Activated T-helper 1 cell treated with anti-CD3 and anti-CD28 coated beads, Interleukin-12 subunit alpha, Interleukin-12 subunit beta, Interleukin-2, Interleukin-4 antibody, amounts not matched to agents 30 ng/mL and 10 ng/mL and 1 ng/mL, durations not matched to agents 14 hours and 24 hours and 36 hours (primary cell): ENCODE results near the gene FARP1. TPM values are rescaled to one million over a fixed set of nuclear protein-coding genes. Genes with fewer than 3 reads are reported as not detected.

Experiments
- DNase-seq: peaks from one replicate; pipeline ENCODE4 v3.0.0; 2021; ENCODE audit warnings: low spot score
- H3K27ac Mint-ChIP-seq: one replicate; pipeline ENCODE4 v1.8.0; 2021; ENCODE audit warnings: mild to moderate bottlenecking, mixed read lengths
- H3K27me3 Mint-ChIP-seq: one replicate; pipeline ENCODE4 v1.8.0; 2022; ENCODE audit warnings: mild to moderate bottlenecking, moderate library complexity, mixed read lengths; ENCODE audit not compliant: insufficient read depth
- H3K36me3 Mint-ChIP-seq: one replicate; pipeline ENCODE4 v1.8.0; 2021; ENCODE audit warnings: low read depth, mixed read lengths
- H3K4me1 Mint-ChIP-seq: one replicate; pipeline ENCODE4 v1.8.0; 2021; ENCODE audit warnings: low read depth, mixed read lengths
- H3K4me3 Mint-ChIP-seq: one replicate; pipeline ENCODE4 v1.8.0; 2021; ENCODE audit warnings: mild to moderate bottlenecking, moderate library complexity, mixed read lengths
- H3K9me3 Mint-ChIP-seq: one replicate; pipeline ENCODE4 v1.8.0; 2021; ENCODE audit warnings: mixed read lengths
- intact Hi-C: fragments of 100-400 bp; cut with micrococcal nuclease; formaldehyde crosslinking; loops from one replicate; pipeline ENCODE4 v1.15.1; 2024
- total RNA-seq: library from RNA; stranded (reverse); gene quantifications from 2 replicates; pipeline ENCODE4 v1.2.3, GENCODE V29; 2022

FARP1 gene
- total RNA-seq, 1 donor from 2014 or later = 0.34 TPM

DNA sequence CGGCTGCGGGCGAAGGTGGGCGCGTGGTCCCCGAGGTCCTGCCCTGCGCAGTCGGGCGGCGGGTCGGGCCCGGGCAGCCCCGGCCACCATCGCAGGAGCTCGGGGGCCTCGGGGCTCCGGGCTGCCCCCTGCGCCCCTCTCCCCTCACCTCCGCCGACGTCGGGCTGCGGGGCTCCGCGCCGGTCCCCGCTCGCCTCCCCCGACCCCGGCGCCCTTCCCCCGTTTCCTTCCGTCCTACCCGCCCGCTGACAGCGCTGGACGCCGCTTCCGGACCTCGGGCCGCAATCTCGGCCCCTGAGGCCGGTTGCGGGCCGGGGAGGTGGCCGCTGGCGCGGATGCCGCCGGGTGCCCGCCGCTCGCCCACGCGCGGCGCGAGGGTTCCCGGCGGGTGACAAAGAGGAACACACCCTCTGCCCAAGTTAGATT is 720 bp downstream of the FARP1 start:
- intact Hi-C loops = no loop called here
- Mint-ChIP-seq H3K4me1 (no peaks in the 10 kb centered on the region), H3K27me3 (peaks cover 63% of the 10 kb centered on the region), H3K27ac (no peak overlapping the region), H3K4me3 (peak overlapping the region; percentile 73), H3K9me3 (no peaks in the 10 kb centered on the region), H3K36me3 (no peaks in the 10 kb centered on the region)
- no peak for DNase-seq

DNA sequence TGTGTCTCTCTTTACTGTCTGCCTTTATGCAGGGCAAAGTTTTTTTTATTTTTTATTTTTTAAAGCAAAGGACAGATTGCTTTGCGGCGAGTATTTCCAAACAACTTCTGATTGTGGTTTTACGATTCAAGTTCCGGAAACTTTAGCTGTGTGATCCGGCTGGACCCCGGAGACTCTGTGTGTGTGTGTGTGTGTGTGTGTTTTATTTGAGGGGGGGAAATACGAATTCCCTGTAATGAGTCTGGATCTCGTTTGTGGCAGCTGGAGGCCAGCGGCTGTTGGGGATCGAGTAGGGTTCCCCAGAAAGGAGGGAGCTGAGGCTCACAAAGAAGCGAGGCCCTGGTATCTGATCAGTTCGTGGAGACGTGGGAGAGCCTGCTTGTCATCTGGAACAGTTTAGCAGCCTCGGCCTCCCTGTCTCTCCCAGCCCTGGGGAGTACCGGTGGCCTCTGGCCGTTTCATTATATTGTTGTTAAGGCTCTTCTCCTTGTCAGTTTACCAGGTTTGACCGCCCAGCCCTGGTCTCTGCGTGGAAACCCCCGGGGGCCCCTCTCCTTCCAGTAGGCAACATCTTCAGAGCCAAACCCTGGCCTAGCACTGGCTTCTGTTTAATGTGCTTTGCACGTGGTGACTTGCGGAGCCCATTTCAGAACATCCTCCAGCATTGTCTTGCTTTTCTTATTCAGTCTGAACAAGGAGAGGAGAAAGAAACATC is 1.3 kb downstream of the FARP1 start:
- H3K27me3 Mint-ChIP-seq = peaks cover 65% of the 10 kb centered on the region
- no peak for DNase-seq
- intact Hi-C loops = no loop called here
- no peaks in the 10 kb centered on the region for H3K36me3 Mint-ChIP-seq
- no peaks in the 10 kb centered on the region for H3K4me1 Mint-ChIP-seq
- no peak overlapping the region for H3K27ac Mint-ChIP-seq
- peak overlapping the region; percentile 73 for H3K4me3 Mint-ChIP-seq
- no peaks in the 10 kb centered on the region for H3K9me3 Mint-ChIP-seq

DNA sequence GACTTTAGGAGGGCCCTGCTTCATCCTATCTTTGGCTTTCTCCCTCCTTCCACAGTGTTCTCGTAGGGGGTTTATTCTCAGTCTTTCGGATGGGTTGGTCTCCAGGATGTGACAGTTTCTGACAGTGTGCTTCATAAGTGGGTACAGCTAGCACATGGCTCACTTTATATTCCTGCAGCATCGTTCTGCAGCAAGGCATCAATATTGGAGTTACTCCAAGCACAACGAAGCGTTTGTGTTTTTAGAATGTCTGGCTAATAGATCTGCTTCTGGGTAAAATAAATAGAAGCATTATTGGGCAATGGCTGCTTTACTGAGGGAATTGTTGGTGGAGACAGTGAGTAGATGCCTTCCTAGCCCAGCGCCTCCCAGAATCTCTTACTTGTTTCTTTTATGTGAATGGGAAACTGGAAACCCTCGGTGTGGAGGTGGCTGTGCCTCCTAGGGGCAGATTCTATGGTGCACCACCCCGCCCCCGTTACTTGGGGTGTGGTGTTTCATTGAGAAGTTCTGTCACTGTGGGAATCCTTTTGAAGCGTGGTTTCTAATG is 2.0 kb downstream of the FARP1 start:
- Mint-ChIP-seq H3K4me3 (peak overlapping the region; percentile 73), H3K27me3 (peaks cover 66% of the 10 kb centered on the region)

DNA sequence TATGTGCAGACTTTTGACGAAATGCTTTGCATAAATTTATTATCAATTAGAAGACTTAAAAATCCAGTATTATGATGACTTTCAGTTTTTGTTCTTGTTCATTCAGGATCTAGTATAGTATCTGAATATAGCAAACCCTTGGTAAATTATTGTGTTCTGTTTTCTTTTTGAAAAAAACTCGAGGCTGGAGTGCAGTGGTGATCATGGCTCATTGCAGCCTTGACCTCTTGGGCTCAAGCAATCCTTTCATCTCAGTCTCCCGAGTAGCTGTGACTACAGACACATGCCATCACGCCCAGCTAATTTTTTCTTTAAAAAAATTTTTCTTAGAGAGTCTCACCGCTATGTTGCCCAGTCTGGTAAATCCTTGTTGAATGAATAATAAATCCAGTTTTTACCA is 4.6 kb downstream of the FARP1 start:
- Mint-ChIP-seq H3K4me1 (no peaks in the 10 kb centered on the region), H3K9me3 (no peaks in the 10 kb centered on the region), H3K36me3 (no peaks in the 10 kb centered on the region), H3K27me3 (peaks cover 46% of the 10 kb centered on the region), H3K27ac (no peak overlapping the region), H3K4me3 (no peak overlapping the region)
- intact Hi-C loops = no loop called here
- no peak for DNase-seq

More for the DNA sequence above, 2.0 kb downstream of the FARP1 start:
- intact Hi-C loops = no loop called here
- Mint-ChIP-seq H3K9me3 (no peaks in the 10 kb centered on the region), H3K36me3 (no peaks in the 10 kb centered on the region), H3K27ac (no peak overlapping the region), H3K4me1 (no peaks in the 10 kb centered on the region)
- no peak for DNase-seq

DNA sequence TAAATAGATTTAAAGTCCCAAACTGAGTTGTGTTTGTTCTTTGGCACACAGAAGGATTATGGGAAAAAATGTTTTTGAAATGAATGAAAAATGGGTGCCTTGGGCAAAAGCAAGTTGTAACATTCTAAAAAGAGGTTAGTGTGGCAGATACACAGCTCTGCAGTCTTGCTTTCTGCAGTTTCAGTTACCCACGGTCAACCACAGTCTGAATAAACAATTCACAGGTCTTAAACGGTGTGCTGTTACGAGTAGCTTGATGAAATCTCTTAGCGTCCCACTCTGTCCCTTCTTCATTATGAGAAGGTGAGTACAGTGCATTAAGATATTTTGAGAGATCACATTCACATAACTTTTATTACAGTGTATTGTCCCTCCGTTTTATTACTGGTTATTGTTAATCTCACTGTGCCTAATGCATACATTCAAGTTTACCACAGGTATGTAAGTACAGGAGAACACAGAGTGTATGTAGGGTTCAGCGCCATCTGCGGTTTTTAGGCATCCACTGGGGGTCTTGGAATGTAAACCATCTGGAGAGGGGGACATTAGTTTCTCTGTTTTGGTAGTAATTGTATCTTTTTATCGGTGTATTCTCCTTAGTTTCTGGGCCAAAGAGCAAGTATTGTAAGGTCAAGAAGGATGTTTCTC is 8.1 kb downstream of the FARP1 start:
- Mint-ChIP-seq H3K36me3 (no peaks in the 10 kb centered on the region), H3K27me3 (peaks cover 23% of the 10 kb centered on the region), H3K27ac (no peak overlapping the region), H3K4me1 (no peaks in the 10 kb centered on the region), H3K4me3 (no peak overlapping the region), H3K9me3 (no peaks in the 10 kb centered on the region)
- intact Hi-C loops = loop anchor here (5.0 kb wide), 1 partner anchor 501 kb away; no protein-coding TSS in a partner anchor
- DNase-seq = no peak

DNA sequence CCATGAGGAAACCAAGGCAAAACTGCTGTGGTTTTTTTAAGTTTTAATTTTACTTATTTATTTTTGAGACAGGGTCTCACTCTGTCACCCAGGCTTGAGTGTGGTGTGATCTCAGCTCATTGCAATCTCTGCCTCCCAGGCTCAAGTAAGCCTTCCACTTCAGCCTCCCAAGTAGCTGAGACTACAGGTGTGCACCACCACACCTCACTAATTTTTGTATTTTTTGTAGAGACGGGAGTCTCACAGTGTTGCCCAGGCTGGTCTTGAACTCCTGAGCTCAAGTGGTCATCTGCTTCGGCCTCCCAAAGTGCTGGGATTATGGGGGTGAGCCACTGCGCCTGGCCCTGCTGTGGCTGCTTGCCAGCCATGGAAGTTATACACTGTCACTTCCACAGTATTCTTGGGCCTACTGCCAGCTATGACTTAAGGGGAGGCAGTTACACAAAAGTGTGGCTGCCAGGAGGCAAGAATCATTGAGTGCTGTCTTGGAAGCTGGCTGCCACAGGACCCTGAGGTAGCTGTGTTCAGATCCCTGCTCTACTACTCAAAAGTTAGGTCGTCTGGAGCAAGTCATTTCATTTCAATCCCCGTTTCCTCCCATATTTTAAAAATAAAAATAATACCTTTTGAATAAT is 12.7 kb downstream of the FARP1 start:
- Mint-ChIP-seq H3K4me1 (no peaks in the 10 kb centered on the region), H3K9me3 (no peaks in the 10 kb centered on the region), H3K4me3 (no peak overlapping the region), H3K36me3 (no peaks in the 10 kb centered on the region), H3K27me3 (peaks cover 2% of the 10 kb centered on the region), H3K27ac (no peak overlapping the region)
- intact Hi-C loops = no loop called here
- no peak for DNase-seq

DNA sequence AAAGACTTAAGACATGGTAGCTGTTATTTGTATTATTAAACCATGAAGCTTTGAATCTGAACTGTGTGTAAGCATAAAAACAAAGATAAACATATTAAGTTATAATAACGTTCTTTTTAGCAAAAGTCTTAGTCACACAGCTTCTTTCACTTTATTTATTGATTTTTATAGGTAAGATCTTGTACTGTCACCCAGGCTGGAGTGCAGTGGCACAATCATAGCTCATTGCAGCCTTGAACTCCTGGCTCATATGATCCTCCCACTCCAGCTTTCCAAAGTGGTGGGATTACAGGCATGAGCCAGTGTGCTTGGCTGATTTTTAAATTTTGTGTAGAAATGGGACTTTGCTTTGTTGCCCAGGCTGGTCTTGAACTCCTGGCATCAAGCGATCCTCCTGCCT is 13.4 kb downstream of the FARP1 start:
- H3K27me3 Mint-ChIP-seq = peaks cover 4% of the 10 kb centered on the region
- no peak overlapping the region for H3K27ac Mint-ChIP-seq
- H3K9me3 Mint-ChIP-seq = no peaks in the 10 kb centered on the region
- intact Hi-C loops = no loop called here
- H3K36me3 Mint-ChIP-seq = no peaks in the 10 kb centered on the region
- H3K4me3 Mint-ChIP-seq = no peak overlapping the region
- H3K4me1 Mint-ChIP-seq = no peaks in the 10 kb centered on the region
- no peak for DNase-seq

DNA sequence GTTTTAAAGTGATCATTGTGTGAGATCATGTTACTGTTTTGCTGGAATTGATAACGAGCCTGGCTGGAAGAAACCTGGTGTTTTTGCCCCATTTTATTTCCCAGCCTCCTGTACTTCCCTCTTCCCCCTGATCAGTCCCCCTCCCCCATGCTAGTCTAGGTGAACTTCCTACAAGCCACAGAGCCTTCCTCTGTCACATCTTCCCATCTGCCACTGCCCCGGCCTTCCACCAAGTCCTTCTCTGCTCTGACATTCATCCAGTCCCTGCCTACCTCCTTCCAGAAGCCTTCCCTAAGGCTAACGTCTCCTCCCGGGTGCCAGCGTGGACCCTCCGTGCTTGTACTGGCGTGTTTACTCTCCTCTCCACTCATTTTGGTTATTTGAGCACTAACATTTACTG is 14.3 kb downstream of the FARP1 start:
- H3K9me3 Mint-ChIP-seq = no peaks in the 10 kb centered on the region
- intact Hi-C loops = no loop called here

DNA sequence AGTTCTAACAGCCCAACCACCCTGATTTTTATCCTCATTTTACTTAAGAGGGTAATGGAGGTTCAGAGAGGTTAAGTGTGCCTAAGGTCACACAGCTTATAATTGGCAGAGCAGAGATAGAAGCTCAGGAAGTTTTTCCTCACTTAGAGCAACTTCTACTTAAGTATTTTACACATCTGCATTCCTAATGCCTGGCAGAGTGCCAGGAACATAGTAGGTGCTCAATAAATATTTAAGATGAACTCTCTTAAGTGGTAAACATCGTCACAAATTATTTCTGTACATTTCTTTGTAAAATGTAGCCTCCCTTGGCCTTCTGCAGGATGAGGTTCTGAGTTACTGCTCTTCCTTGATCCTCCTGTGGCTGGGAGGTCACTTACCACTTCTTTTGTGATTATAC is 14.7 kb downstream of the FARP1 start:
- Mint-ChIP-seq H3K9me3 (no peaks in the 10 kb centered on the region), H3K27ac (no peak overlapping the region), H3K36me3 (no peaks in the 10 kb centered on the region), H3K27me3 (peaks cover 4% of the 10 kb centered on the region), H3K4me3 (no peak overlapping the region), H3K4me1 (no peaks in the 10 kb centered on the region)
- intact Hi-C loops = no loop called here
- no peak for DNase-seq

More for the DNA sequence above, 14.3 kb downstream of the FARP1 start:
- Mint-ChIP-seq H3K27ac (no peak overlapping the region), H3K4me3 (no peak overlapping the region), H3K36me3 (no peaks in the 10 kb centered on the region), H3K27me3 (peaks cover 4% of the 10 kb centered on the region), H3K4me1 (no peaks in the 10 kb centered on the region)
- DNase-seq = no peak

DNA sequence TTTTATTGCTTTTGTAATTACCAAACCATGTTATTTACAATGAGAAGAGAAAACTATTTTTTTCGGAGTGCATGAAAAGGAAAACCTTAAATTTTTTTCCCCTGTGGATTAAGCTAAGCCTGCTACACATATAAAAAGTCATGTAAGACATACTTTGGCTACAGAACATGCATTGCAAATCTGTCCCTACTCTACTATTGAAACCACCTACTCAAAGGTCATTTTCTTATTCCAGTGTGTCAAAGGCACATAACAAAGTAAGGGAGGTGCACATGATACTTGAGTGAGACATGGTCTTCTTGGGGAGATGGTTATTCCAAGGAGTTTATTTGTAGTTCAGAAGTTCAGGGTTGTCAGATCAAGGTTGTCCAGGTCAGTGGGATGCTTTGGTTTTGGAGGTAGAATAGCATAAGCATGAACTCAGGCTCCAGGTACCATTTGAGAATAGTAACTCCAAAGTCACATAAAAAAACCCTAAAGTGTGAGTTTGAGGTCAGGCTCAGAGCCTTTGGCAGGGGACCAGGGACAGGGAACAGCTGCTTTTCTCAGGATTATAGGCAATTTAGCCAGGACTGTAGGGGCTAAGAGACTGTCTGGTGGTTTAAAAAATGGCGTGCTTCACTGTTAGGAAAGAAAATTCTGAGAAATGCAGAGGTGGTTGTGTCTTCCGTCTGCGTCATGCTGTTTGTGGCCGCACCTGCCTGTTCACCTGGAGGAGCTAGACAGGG is 15.4 kb downstream of the FARP1 start:
- Mint-ChIP-seq H3K4me1 (no peaks in the 10 kb centered on the region), H3K9me3 (no peaks in the 10 kb centered on the region), H3K4me3 (no peak overlapping the region), H3K27ac (no peak overlapping the region), H3K36me3 (no peaks in the 10 kb centered on the region), H3K27me3 (peaks cover 4% of the 10 kb centered on the region)
- no peak for DNase-seq
- intact Hi-C loops = no loop called here

DNA sequence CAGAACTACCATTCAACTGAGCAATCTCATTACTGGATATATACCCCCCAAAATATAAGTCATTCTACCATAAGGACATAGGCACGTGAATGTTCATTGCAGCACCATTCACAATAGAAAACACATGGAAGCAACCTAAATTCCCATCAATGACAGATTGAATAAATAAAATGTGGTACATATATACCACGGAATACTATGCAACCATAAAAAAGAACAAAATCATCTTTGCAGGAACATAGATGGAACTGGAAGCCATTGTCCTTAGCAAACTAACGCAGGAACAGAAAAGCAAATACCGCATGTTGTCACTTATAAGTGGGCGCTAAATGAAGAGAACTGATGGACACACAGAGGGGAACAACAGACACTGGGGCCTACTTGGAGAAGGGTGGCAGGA is 20.0 kb downstream of the FARP1 start:
- no peaks in the 10 kb centered on the region for H3K36me3 Mint-ChIP-seq
- DNase-seq = no peak
- H3K9me3 Mint-ChIP-seq = no peaks in the 10 kb centered on the region
- no peak overlapping the region for H3K4me3 Mint-ChIP-seq
- intact Hi-C loops = no loop called here
- H3K4me1 Mint-ChIP-seq = no peaks in the 10 kb centered on the region
- H3K27me3 Mint-ChIP-seq = peaks cover 2% of the 10 kb centered on the region
- no peak overlapping the region for H3K27ac Mint-ChIP-seq

DNA sequence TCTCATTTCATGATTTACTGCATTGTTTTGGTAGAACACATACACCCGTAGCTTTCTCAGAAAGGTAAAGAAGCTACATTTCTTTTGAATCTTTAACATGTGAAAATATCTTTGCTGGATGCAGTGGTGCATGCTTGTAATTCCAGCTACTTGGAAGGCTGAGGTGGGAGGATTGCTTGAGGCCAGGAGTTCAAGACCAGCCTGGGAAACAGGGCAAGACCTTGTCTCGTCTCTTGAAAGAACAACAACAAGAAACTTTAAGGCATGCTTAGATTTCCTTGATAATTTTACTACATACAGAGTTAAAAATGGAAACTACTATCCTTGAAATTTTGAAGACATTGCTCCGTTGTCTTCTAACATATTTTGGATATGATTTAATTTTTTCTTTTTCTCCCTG is 26.4 kb downstream of the FARP1 start:
- no peak overlapping the region for H3K4me3 Mint-ChIP-seq
- DNase-seq = no peak
- intact Hi-C loops = no loop called here
- peaks cover 3% of the 10 kb centered on the region for H3K27me3 Mint-ChIP-seq
- H3K27ac Mint-ChIP-seq = no peak overlapping the region
- H3K4me1 Mint-ChIP-seq = no peaks in the 10 kb centered on the region
- no peaks in the 10 kb centered on the region for H3K36me3 Mint-ChIP-seq
- no peaks in the 10 kb centered on the region for H3K9me3 Mint-ChIP-seq
